Measurements from ENCODE around the gene GALNT13.

GALNT13 gene

GRCh38 chr2:153946036-153946435 is 74.3 kb downstream of the GALNT13 start:
- FAIRE-seq, result no peak

GRCh38 chr2:153953761-153954160 is 82.0 kb downstream of the GALNT13 start:
- no peak for FAIRE-seq

GRCh38 chr2:153963256-153963655 is 91.5 kb downstream of the GALNT13 start:
- FAIRE-seq, result no peak

- no peak for FAIRE-seq
Measured at GRCh38 chr2:153967248-153967973, 95.7 kb downstream of the GALNT13 start.

- no peak for FAIRE-seq
Measured at GRCh38 chr2:153971250-153971649, 99.5 kb downstream of the GALNT13 start.

GRCh38 chr2:153971855-153972254 is 100.1 kb downstream of the GALNT13 start:
- no peak for FAIRE-seq

GRCh38 chr2:153972412-153972811 is 100.7 kb downstream of the GALNT13 start:
- no peak for FAIRE-seq

GRCh38 chr2:153986488-153987229 is 114.9 kb downstream of the GALNT13 start:
- FAIRE-seq, result no peak

- FAIRE-seq, result no peak
Measured at GRCh38 chr2:153990771-153991170, 119.0 kb downstream of the GALNT13 start.

- no peak for FAIRE-seq
Measured at GRCh38 chr2:154013514-154013913, 141.8 kb downstream of the GALNT13 start.

- no peak for FAIRE-seq
Measured at GRCh38 chr2:154015233-154015632, 143.5 kb downstream of the GALNT13 start.

GRCh38 chr2:154029504-154029903 is 157.8 kb downstream of the GALNT13 start:
- FAIRE-seq, result no peak

- peak; percentile 79 for FAIRE-seq
Measured at GRCh38 chr2:154032220-154032619, 160.5 kb downstream of the GALNT13 start.

GRCh38 chr2:154046493-154046892 is 174.8 kb downstream of the GALNT13 start:
- no peak for FAIRE-seq

- no peak for FAIRE-seq
Measured at GRCh38 chr2:154048905-154049304, 177.2 kb downstream of the GALNT13 start.

GRCh38 chr2:154049561-154049960 is 177.8 kb downstream of the GALNT13 start:
- no peak for FAIRE-seq

- no peak for FAIRE-seq
Measured at GRCh38 chr2:154067124-154067523, 195.4 kb downstream of the GALNT13 start.

GRCh38 chr2:154078926-154079325 is 207.2 kb downstream of the GALNT13 start:
- FAIRE-seq, result no peak

GRCh38 chr2:154092571-154092970 is 220.8 kb downstream of the GALNT13 start:
- no peak for FAIRE-seq

- FAIRE-seq, result no peak
Measured at GRCh38 chr2:154093856-154094255, 222.1 kb downstream of the GALNT13 start.

- no peak for FAIRE-seq
Measured at GRCh38 chr2:154097833-154098398, 226.2 kb downstream of the GALNT13 start.

- FAIRE-seq, result no peak
Measured at GRCh38 chr2:154120706-154121105, 249.0 kb downstream of the GALNT13 start.

- no peak for FAIRE-seq
Measured at GRCh38 chr2:154125891-154126290, 254.2 kb downstream of the GALNT13 start.

- no peak for FAIRE-seq
Measured at GRCh38 chr2:154130821-154131220, 259.1 kb downstream of the GALNT13 start.

All from A204.1 (cell line).